HG02943 (cell line): ENCODE results near the gene SYCE1L.

ENCODE experiments used
- ATAC-seq: cut with Tn5 transposase; IDR thresholded peaks from one replicate; pipeline ENCODE4 v1.9.1; 2021; ENCODE audit warnings: mild to moderate bottlenecking, low read depth, moderate library complexity; ENCODE audit not compliant: unreplicated experiment

Gene SYCE1L

GRCh38 chr16:77195411-77195810 lies 3.8 kb upstream of the SYCE1L start:
- ATAC-seq: no peak

DNA sequence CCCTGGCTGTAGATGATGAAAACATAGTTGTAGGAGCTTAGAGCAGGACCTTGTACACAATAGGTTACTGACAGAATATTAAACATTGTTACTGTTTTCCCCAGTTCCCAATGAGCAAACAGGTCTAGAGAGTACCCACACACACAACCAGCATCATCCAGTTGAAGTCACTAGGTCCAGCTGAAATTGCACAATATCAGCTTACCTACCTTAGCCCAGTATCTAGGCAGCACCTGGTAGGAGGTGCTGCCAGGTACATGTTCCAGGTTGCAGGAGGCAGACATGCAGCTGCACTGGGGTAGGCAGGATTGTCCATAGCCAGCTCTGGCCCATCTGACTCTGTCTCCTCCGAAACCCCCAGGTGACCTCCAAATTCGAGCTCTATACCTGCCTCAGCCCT lies 1.5 kb upstream of the SYCE1L start:
- no peak for ATAC-seq

DNA sequence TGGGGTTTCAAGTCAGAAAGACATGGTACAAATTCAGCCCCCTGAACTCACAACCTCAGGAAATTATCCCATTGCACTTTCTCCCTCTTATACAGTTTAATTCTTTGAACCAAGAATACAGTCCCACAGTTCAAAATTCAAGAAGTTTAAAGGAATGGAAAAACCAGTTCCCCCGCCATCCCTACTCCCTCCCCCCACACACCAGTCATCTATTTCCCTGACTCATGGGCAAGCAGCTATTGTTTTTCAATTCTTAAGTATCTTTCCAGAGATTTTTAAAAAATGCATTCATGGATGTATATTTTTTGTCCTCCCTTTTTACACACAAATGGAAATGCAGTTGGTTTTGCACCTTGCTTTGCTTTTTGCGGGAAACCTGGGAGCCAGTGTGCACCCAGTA lies 7.3 kb downstream of the SYCE1L start:
- no peak for ATAC-seq

DNA sequence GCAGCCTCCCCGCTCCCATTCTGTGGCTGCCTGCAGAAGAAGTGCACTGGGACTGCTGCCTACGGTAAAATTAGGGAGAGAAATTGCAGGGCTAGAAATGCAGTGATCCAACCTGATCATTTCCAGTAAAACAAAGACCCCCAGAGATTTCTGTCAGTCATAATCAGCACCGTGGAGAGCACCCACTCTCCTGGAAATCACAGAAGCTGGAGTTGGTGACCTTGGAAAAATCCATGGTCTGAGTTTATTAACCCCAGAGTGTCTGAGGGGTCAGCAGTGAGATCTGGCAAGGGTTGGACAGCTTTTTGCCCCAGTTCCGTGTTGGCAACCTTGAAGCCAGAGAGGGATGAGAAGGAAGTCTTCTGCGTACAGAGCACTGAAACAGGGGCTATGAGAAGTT lies 7.8 kb downstream of the SYCE1L start:
- no peak for ATAC-seq

DNA sequence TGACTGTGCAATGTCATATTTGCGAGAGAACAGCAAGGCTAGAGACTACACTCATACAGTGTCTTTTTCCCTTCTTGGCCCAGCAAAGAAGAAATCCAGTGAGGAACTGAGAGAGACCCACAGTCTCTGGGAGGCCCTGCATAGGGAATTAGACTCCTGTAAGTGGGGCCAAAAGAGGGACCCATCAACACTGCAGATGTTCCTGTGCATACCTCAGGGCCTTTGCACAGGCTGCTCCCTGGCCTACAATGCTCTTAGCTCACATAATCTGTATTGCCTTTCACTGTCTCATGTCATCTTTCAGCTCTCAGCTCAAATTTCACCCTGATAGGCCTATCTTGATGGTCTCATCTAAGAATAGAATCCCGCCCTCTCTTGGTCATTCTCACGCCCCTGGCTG lies 9.2 kb downstream of the SYCE1L start:
- no peak for ATAC-seq

DNA sequence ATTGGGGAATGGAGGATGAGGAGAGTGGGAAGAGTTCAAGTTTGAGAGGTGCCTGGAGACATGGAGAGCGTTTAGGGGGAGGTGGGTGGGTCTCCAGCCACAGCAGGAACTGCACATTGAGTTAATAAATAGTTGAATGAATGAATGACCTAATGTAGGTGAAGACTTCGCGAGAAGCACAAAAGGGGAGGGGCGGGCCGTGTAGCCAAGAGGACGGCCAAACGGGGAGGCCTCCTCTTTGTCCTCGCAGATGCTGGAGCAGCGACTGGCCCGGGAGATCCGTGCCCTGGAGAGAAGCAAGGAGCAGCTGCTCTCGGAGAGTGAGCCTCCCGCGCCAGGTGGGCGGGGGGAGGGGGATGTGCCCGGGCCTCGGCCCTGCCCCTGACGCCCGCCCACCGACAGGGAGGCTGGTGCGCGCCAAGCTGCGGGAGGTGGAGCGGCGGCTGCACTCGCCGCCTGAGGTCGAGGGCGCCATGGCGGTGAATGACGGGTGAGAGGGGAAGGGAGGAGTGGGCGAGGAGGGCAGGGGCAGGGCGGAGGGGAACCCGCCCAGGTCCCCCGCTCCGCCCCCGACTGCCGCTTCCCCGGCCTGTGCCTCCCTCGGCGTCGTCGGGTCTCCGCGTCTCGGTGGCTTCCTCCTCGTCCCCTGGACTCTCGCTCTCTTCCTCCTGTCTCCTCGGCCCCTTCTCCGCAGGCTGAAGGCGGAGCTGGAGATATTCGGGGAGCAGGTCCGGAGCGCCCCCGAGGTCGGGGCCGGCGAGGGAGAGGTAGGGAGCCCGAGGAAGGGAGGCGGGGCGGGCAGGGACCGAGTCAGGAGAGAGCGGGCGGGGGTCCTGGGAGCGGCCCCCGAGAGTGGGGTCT lies 12.9 kb downstream of the SYCE1L start:
- peak; percentile 68 for ATAC-seq

DNA sequence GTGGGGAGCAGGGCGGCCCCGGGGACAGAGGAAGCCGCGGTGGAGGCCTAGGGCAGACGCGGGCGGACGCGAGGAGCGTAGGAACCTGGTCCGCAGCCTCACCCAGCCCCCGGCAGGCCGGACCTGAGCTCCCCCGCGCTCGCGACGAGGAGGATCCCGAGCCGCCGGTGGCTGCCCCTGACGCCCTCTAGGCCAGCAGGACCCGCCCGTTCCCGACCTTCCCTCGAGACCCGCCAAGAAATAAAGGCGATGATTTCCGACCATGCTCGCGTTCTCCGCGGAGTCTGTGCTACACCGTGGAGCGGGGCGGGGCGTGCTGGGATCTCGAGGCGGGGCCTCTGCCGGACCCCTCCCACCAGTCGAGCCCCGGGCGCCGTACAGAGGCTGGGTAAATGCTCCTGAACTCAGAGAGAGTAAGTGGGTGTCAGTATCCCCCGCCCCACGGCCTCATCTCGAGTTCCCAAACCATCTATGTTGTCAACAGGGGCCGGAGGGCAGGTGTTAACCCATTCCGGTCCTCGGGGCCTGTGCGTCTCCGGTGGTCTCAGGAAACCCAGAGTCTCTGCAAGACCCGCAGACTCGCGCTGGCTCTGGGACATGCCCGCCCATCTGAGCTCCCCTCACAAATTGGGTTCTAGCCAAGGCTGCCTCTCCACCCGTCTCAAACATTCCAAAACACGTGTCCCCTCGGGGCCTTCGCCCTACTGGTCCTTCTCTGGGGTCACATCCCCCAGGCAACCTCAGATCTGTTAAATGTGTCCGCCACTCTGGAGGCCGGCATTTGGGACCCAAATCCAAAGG lies 13.7 kb downstream of the SYCE1L start:
- peak; percentile 59 for ATAC-seq

GRCh38 chr16:77213542-77214106 lies 14.4 kb downstream of the SYCE1L start:
- ATAC-seq: no peak

DNA sequence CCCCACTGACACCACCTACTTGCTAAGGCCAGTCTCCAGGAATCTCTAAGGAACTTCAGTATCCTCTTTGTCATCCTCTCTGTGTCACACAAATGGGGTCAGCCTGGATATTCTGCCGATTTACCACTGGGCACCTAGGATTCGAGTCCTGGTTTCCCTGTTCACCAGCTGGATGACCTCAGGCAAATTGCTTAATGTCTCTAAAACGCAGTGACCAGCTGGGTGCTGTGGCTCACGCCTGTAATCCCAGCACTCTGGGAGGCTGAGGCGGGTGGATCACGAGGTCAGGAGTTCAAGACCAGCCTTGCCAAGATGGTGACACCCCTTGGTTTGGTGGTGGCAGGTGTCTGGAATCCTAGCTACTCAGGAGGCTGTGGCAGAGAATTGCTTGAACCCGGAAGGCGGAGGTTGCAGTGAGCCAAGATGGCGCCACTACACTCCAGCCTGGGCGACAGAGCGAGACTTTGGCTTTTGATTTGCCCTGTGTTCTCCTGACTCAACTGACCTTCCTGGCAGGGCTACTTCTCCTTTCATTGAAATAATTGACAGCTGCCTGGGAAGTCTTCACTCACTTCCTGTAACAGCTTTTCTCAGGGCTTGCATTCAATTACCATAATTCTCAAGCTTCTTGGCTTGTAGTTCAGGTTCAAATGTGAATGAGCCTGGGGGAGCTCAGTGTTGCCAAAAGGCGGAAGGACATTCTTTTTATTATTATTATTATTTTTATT lies 15.4 kb downstream of the SYCE1L start:
- ATAC-seq: no peak

GRCh38 chr16:77219437-77219836 lies 20.2 kb downstream of the SYCE1L start:
- ATAC-seq: no peak

GRCh38 chr16:77220427-77220826 lies 21.2 kb downstream of the SYCE1L start:
- ATAC-seq: no peak

DNA sequence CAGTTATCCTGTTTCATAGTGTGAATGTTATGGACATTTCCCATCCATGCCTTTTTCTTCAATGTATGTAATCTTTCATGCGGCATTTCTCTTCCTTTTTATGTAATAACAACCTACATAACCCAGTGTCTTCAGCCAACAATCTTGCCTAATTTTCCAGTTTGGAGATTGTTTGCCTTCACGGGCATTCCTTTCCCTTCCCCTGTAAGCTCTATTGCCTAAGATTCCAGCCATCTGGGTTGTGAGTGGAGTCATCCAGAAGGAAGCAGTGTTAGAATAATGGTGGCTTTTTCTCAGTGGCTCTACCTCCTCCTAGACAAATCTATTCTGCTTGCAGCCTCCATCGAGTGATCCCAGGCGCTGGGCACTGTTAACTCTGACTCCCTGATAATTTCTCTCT lies 22.3 kb downstream of the SYCE1L start:
- no peak for ATAC-seq

DNA sequence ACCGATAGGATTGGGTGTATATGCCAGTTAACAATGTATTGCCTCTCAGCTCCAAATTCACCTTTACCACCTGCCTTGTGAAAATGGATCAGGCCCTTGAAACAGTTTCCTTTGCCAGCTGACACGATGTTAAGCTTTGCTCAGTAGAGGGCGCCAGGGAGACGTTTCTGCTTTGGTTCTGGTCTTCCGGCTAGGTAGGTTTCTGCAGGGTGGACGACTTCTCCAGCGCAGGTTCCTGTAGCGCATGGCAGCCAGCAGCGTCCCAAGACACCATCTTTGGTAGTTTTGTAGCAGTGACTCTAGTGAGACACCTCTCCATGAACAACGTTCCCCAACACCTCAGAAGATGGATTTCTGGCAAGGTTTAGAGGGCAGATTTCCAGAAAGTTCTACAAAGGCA lies 24.0 kb downstream of the SYCE1L start:
- no peak for ATAC-seq

- no peak for ATAC-seq
Measured at GRCh38 chr16:77225182-77225581, 26.0 kb downstream of the SYCE1L start.

DNA sequence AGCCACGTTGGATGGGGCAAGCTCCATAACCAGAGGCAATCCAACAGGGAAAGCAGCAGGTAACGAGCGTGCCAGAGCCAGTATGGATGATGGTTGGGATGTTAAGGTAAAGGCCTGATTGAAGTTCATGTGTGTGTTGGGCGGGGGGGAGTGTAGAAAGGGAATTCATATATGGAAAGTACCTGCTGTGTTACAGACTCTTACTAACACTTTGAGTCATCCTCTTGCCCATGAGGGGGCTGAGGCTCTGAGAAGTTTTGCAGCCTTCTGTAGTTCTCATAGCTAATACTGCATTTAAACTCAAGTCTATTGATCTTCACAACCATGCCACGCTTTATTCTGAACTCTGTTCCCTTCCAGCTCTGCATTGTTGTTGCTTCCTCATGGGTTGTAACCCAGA lies 28.5 kb downstream of the SYCE1L start:
- ATAC-seq: no peak

DNA sequence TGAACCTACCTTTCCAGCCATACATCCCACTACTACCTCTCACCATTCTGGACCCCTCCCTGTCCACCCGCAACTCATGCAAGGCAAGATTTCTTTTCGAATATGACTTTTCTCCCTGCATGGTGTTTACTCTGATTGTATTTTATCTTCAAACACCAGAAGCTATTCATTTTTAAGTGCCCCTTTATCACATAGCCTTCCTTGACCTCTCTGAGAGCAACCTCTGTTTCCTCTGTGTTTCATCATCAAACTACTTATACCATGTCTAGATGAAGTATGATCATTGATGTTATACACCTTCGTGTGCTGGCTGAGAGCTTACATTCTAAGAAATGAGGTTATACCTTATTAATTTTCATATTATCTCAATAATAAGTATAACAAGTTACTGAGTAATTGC lies 31.8 kb downstream of the SYCE1L start:
- ATAC-seq: no peak

GRCh38 chr16:77233799-77234519 lies 34.8 kb downstream of the SYCE1L start:
- no peak for ATAC-seq

DNA sequence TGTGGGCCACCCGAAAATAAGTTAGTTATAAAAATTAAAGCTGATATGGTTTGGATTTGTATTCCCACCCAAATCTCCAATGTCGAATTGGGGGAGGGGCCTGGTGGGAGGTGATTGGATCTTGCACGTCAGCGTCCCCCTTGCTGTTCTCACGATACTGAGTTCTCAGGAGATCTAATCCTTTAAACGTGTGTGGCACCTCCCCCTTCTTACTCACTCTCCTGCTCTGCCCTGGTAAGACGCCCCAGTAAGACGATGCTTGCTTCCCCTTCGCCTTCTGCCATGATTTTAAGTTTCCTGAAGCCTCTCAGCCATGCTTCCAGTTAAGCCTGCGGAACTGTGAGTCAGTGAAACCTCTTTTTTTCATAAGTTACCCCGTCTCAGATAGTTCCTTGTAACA lies 35.4 kb downstream of the SYCE1L start:
- ATAC-seq: no peak

DNA sequence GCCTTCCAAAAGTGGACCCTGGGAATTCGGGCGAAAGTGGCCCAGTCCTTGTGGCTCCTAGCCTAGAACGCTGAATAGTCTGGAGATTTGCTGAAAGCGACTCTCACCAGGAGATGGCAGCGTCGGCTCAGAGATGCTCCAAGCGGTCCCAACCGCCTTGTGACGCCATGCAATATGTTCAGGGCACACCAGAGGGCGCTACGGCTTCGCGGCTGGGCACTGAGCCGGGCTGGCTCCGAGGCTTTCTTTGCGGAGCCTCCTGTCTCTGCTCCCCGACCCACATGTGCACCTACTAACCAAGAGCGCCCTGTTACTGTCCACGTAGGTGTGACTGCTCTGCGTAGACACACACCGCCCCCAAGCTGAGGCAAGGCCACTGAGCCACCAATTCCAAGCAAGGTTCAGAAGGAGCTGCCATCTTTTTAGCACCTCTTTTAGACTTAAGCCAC lies 36.9 kb downstream of the SYCE1L start:
- ATAC-seq: peak; percentile 98

- no peak for ATAC-seq
Measured at GRCh38 chr16:77238593-77238992, 39.4 kb downstream of the SYCE1L start.
